Hematopoietic multipotent progenitor cell treated with erythropoietin and hydrocortisone succinate and interleukin-3 and kit ligand, for 4 days (in vitro differentiated cells): ENCODE data around the gene SQSTM1.

Experiments used
- DNase-seq: peaks from one replicate; pipeline ENCODE4 v3.0.0-alpha.2; 2015

SQSTM1 gene

DNA sequence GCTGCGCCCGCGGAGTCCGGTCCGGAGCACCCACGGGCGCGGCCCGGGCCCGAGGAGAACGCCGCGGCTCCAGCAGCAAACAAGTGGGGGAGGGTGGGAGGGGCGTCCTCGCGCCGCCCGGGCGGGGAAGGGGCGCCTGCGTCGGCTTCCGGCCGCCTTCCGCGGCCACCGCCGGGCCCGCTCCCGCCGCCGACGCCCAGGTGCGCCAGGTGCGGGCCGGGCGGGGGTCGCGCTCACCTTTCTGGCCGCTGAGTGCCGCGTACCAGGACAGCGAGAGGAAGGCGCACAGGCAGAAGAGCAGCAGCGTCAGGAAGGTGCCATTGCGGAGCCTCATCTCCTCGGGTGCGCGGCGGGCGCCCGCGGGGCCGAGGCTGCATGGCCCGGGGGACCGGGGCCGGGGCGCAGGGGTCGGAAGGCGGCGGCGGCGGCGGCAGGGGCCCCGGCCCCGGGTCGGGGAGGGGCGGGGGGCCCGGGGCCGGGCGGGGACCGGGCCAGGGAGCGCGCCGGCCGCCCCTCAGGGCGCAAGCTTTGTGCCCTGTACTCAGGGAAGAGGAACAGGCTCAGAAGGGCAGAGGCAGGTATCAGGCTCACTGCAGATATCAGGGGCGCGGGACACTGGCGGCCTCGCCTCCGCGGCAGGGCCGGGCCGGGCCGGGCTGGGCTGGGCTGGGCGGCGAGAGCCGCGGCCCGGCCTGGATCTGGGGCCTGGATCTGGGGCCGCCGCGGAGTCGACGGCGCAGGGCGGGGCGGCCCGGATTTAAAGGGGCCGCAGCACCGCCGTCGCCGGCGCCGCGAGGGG, 14.3 kb upstream of the SQSTM1 start, which contains the start of gene MGAT4B:
TSS of gene MGAT4B (minus strand) at position 617 of the 799 bp plus-strand sequence. CDS start at position 334, 283 bp downstream.
- peak; percentile 93 for DNase-seq

DNA sequence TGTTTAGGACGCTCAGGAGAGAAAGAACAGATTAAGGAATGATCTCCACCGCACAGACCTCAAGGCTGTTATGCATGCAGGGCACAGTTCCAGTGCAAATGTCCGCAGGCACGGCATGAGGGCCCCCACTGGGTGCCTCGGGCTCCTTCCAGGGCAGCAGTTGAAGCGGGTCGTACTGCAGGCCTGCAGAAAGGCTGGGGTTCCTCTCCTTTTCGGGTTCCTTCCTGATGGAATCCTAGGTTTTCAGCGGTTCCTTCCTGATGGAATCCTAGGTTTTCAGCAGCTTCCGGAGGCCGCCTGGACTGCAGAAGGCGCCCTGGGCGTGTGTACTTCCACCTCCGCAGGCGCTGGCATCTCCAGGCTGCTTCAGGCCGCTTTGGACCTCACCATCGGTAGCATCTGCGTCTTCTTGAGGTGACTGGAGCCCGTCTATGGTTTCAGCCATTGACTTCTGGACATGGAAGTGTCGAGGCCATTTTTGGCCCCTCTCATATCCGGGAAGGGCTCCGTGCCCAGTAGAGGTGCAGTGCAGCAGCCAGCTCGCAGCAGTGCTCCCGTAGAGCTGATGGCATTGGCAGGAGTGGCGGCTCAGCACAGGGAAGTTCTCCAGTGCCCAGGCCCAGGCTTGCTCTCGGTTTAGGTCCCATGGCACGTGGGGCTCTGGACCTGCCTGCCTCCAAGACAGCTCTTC, 8.4 kb upstream of the SQSTM1 start:
- no peak for DNase-seq

DNA sequence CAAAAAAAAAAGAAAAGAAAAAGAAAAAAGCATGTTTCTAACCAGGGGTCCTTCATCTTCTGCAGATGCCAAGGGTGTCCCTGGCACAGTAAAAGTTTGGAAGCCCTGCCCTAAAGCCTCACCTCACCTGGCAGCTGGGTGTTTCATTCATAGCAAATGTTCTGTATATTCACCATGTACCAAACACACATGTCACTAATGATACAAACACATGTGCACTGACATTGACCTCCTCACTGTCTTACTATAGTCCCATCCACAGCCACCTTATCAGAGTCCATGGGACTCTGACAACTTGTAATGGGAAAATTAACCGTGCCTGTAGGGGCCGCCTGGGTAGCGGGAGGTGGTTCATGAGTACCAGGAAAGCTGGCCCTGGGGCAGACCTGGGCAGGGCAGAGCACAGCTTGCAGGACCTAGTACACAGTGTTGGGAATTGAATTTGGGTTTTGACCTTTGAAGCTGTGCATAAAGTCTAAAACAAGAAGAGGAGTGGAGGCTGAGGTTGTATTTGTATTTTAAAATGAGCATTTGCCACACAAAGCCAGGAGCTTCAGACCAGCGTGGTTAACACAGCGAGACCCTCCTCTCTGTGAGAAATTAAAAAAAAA, 7.6 kb upstream of the SQSTM1 start:
- DNase-seq = no peak

DNA sequence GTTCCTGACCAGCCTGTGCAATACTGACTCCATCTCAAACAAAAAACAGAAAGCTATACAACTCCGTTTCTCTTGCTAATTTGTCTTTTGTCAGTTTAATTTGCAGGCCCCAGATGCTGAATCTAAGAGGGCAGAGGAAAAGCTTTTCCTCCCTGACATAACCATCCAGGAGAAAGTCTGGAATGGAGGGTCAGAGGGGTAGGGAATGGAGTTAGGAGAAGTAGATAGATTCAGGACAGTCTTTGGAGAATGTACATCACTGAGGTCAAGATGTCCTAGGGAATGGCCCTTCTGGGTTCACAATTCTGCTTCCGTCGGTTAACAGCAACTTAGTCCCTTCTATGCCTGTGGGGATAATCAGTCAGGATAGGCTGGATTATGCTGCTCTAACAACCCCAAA, 6.6 kb upstream of the SQSTM1 start:
- DNase-seq = no peak

DNA sequence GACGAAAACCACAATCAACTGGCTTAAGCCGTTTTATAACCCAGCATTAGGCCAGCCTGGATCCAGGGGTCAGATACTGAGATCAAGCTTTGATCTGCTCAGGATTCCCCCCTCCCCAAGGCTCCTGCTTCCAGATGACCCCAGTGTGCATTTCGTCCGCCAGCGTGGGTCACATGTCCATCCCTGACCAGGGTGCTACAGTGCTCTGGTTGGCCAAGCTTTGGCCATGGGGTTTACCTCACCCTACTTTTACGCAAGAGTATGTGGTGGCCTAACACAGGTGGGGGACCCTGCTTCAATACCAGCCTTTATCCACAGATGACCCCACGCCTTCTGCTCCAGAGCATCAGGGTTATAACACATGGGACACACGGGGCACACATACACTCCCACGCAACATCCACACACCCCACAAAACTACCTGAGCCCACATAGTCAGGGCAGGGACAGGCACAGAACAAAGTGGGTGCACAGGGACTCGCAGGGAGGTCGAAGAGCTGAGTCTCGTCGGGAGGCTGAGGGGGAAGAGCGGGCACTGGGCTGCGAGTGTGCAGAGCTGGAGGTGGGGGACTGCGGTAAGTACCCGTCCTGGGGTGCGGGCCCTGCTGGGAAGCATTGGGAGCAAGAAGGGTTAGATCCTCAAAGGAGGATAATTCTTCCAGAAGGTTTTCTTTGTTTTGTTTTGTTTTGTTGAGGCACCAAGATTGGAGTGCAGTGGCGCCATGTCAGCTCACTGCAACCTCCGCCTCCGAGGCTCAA, 5.0 kb upstream of the SQSTM1 start:
- DNase-seq = no peak

DNA sequence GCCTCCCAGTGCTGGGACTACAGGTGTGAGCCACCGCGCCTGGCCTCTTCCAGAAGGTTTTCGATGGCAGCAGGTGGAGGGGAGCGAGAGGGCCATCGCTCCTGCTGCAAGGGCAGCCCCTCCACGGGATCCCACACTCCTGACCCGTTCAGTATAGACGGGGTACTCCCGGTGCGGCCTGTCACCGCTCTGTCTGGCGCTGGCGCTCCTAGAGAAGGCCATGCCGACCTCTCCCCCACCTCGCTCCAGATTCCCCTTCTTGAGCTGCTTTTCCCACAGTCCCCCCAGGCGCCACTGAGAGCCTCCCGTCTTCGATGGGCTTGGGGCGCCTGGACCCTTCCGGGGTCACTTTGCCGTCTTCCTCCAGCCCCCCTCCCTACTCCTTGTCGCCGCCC, 4.3 kb upstream of the SQSTM1 start:
- DNase-seq = no peak

DNA sequence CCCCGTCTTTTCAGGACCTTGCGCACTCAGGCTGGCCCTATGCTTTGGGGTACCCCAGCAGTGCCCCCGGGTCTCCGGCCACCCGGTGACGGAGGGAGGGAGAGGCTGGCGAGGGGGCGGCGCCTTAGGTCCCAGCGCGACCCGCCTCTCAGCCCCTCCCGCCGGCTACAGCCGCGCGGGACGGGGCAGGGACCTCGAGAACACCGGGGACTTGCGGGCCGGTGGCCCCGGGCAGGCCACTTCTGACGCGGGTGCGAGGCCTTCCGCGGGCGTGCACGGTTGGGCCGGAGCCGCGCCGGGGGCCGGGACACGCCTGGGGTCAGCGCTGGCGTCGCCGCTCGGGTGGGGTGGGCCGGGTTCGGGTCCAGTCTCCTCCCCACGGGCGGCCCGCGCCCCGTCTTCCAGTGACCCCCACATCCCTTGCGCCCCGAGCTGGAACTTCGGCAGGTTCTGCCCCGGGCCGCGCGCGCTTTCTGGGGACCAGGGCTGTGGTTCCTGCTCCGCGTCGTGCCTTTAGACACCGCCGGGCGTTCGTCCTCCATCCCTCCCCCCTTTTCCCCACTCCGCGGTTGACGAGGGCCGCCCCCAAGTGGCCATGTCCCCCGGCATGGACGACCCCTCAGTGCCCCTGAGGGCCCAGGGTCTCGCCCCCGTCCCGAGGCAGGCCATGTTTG, 3.8 kb upstream of the SQSTM1 start:
- DNase-seq = peak; percentile 52

DNA sequence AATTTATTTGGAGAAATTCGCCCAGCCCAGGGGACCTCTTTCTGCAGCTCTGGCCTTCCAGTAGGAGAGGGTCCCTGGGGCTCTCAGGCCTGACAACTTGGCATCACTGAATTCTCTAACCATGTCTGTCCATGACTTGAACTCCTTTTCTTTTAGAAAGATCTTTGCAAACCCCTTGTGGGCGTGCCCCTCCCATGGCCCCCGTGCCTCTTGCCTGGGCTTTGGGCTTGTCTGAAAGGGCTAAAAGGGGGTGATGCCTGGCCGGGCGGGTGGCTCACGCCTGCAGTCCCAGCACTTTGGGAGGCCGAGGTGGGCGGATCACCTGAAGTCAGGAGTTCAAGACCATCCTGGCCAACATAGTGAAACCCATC, 3.2 kb upstream of the SQSTM1 start:
- DNase-seq = no peak

DNA sequence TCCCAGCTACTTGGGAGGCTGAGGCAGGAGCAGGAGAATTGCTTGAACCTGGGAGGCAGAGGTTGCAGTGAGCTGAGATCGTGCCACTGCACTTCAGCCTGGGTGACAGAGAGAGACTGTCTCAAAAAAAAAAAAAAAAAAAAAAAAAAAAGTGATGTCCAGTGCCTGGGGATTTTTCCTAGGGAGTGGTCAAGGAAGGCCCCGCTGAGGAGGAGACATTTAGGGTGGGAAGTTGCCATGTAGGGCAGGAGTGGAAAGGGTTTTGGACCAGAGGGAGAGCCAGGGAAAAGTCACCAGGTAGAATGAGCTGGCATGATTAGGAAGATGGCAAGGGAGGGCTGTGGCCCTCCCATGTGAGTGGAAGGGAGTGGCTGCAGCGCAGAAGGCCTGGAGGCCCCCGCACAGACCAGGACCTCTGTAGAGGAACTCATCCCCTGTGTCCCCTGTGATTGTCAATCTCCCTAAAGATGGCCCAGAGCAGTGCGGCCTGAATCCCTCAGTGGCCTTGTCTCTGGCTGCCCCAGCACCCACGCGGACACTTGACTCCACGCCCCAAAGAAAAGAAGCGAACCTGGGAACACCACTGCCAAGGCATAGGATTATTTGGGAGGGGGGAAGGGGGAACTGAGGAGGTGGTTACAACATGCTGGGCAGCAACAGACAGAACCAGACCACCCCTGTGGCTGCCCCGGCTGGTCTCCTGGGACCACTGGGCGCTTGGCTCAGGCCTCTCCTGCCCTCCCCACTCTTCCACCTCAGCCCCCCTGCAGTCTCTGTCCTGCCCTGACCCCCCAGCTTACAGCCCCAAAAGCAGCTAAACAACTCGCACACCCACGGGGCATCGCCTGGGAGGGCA, 2.6 kb upstream of the SQSTM1 start:
- no peak for DNase-seq

DNA sequence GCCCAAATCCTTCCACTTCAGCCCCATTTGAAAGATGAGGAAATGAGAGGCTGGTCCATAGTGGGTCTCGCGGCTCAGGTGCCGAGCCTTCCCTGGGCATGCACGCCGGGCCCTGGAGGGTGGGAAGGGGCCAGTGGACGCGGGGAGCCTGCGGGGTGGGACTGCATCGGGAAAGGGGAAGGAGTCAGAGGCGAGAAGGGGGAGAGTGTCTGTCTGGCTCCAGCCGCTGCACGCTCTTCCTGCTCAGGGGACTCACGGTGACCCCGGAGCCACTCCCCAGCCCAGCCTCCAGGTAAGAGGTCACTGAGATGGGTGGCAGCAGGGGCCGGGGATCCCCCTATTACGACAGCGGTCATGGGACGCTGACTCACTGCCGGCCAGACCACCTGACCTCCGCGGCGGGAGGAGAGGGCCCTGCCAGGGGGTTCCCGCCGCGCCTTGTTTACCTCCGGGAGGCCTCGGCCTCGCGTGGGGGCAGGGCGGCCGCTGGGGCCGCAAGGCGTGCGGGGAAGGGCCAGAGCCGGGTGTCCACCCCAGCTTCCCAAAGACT, 1.9 kb upstream of the SQSTM1 start:
- peak; percentile 93 for DNase-seq

DNA sequence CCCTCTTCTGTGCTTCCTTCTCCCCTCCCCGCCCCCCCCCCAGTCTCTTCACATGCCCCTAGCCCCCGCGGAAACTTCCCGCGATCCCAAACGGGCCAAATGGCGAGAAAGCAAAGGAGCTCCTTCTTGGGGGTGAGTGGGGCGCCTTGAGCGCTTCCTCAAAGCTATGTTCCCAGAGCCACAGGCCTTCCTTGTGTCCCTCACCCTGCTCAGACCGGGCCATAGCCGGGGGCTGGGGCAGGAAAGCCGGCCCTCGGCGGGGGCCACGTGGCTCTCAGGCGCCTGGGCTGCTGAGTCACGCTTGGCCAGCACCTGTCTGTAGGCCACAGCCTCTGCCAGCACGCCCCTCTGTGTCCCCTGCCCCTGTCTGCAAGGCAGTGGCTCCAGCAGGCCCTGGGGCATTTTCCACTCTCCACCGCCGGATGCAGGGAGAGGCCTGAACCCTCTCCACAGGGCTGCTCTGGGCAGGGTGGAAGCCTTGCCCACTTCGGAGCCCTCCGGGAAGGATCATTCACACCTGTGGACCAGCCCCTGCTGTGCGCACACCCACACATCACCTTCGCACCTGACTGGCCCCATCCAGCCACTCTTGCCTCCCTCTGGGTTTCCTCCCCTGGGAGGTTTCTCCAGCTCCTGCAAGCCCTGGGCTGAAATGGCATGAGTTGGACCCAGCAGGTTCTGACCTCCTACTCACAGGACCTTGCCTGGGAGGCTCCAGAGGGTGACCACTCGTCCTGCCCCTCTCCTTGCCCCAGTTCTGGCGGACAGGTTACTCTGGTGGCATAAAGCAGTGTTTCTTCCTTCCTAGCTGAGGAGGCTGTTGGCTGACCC, 1.2 kb upstream of the SQSTM1 start:
- DNase-seq = peak; percentile 66

DNA sequence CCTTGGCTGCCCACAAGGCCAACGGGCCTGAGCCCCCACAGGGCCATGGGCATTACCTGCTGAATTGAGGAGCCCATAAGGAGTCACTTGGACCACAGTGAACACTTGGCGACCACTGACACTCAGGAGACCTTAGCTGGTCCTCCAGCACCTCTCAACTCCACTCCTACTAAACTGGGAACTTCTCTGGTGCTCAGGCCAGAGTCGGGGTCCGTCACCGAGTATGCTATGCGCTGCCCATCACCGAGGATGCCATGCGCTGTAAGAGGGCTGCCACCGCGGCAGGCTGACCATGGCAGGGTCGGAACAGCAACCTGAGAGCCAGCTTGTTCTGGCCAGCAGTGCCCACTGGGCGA, 600 bp upstream of the SQSTM1 start:
- no peak for DNase-seq

DNA sequence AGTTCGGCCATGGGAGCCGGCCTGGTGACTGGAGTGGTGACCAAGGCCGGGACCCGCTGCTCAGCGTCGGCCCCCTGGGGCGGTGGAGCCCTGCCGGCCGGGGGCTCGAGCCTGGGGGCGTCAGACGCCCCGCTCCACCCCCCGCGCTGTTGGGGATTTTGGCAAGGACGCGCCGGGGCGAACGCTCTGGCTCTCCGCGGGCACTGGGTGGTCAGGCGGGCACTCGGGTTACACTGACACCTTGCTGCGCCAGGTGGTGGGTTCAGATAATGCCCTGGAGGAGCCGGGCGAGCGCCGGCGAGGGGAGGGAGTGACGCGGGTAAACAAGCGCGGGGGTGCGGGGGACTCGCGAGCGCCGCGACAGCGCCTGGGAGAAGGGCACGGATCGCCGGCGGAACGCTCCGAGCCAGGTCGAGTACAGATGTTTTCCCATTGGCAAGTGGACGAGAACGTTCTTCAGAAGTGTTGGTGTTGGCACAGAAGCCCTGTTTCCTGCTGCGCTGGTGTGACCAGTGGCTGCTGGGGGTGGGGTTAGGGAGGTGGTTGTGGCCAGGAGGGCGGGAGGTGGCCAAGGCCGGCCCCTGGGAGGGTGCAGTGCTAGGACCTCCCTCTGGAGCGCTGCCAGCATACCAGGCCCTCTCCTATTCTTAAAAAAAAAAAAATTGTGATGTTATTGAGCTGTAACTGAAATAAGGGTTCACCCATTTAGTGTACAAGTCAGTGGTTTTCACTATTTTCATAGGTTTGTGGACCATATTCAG, 773 bp downstream of the SQSTM1 start:
- DNase-seq = peak; percentile 98

DNA sequence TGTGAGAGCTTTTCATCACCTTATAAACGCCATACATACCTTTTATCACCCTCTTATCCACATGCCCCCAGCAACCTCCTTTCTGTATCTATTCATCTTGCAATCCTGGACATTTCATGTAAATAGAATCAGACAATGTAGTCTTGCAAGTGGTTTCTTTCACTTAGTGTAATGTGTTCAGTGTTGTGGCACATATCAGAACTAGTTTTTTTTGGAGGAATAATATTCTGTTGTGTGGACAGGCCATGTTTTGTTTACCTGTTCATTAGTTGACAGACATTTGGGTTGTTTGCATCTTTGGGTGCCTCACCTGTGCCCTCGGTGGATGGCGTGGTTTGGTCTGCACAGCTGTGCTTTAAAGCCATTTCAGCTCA, 1.3 kb downstream of the SQSTM1 start:
- no peak for DNase-seq

DNA sequence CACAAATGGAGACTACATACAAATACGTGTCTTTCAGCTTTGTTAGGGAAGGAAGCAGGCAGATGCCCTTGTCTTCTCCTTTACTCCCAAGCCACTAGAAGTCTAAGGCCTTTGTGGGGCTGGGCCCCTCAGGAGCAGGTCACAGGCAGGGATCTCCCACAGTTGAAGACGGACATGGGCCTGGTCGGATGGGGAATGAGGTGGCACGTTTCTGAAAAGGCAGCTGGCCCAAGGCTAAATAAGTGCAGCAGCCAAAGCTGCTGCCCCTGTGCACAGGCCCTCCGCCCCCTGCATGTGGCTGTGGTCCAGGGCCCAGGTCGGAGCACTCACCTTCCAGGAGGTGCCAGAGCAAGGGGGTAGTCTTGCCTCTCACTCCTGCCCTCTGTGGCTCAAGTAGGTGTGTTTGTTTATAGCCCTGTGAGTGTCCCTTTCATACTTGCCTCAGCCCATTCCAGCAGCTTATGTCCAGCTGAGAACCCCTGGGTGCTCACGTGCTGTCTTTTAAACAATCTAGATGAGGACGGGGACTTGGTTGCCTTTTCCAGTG, 1.8 kb downstream of the SQSTM1 start:
- no peak for DNase-seq

DNA sequence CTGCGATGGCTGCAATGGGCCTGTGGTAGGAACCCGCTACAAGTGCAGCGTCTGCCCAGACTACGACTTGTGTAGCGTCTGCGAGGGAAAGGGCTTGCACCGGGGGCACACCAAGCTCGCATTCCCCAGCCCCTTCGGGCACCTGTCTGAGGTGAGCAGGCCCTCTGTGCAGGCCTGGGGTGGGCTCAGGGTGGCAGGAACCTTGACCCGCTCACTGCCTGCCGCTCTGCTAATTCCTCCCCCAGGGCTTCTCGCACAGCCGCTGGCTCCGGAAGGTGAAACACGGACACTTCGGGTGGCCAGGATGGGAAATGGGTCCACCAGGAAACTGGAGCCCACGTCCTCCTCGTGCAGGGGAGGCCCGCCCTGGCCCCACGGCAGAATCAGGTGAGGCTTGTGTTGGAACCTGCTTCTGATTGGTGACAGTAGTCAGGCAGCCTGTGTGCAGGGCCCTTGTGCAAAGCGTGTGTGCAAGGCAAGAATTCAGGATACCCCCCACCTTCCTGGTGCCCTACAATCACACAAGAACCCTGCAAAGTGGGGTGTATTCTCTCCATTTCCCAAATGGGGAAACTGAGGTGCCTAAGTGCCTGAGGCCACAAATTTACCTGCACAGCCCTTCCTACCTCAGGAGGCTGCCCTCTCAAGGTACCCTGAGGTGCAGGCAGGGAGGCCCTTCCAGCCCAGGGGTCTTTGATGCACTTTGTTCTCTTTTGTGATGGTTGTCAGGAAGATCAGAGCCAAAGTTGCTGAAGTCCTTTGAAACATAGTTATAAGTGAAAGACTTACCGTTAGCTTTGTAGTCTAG, 3.4 kb downstream of the SQSTM1 start:
- no peak for DNase-seq

DNA sequence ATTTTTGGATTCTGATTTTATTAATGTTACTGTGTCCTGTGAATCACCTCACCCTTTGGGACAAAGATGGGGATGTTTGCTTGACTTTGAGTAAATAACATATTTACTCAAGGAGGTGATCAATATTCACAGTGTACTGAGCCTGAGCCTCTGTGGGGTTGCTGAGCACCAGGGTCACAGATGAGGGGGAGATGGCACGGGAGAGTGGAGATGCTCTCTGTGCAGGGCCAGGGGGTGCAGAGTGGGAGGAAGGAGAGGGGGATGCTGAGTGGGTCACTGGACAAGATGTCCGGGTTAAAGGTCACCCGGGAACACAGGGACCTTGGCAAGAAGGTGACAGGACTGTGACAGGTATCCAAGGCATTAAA, 4.0 kb downstream of the SQSTM1 start:
- no peak for DNase-seq

DNA sequence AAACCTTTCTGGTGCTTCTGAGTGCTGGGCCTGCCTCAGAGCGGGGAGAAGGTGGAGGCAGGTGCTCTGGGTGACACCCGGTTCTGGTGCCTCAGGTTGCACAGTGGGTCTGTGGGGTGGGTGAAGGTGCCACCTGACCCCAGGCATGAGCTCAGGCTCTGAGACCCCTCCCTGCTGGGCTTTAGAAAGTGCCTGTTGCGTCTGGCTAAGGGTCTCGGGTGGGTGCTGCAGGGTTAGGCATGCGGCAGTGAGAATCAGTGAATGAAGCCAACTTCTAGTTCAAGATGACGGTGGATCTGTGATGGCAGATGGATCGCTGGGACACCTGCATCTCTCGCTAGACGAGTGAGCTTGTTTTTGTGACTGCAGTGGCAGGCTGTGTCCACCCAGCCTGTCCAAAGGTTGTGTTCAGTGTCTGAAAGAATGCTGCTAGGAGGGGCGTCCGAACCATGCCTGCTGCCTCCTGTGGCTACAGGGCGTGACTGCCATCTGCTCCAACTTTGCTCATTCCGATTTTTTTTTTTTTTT, 5.0 kb downstream of the SQSTM1 start:
- no peak for DNase-seq
